ENCODE measurements around the gene DDB1. TPM values are rescaled to one million over a fixed set of nuclear protein-coding genes. Genes with fewer than 3 reads are reported as not detected.

Gene DDB1
- total and polyA plus RNA-seq, 2 of the 13 experiments (the other 11 are each of a cell fraction or from before 2014, with no cell fraction given) = 217 to 266 TPM

GRCh38 chr11:61361741-61362541 lies 29.0 kb upstream of the DDB1 start, which contains the start of the genes CYB561A3 and TMEM138 (continued):
- TF ChIP-seq SNAPC4 (CRISPR knock-in tag; IDR thresholded peaks at IDR 0.05) (peak; percentile 81), HNRNPLL (IDR thresholded peaks at IDR 0.05; ENCODE audit: low read depth, low read length, poor library complexity, severe bottlenecking) (peak; percentile 84), YEATS2 (CRISPR knock-in tag; IDR thresholded peaks at IDR 0.05; ENCODE audit: borderline replicate concordance) (peak; percentile 90), ZMYM2 (CRISPR knock-in tag; IDR thresholded peaks at IDR 0.05) (no peak), BRCA1 (CRISPR knock-in tag; IDR thresholded peaks at IDR 0.05) (no peak), TMF1 (CRISPR knock-in tag; IDR thresholded peaks at IDR 0.05; ENCODE audit: low read depth) (no peak), ZC3H4 (CRISPR knock-in tag; IDR thresholded peaks at IDR 0.05; ENCODE audit: borderline replicate concordance) (no peak), EZH2 (conservative IDR thresholded peaks at IDR 0.05; ENCODE audit: low read depth, low read length) (no peak), ATF7-NPFF (CRISPR knock-in tag; IDR thresholded peaks at IDR 0.05; ENCODE audit: low read depth) (peak; percentile 84), PPARG (CRISPR knock-in tag; conservative IDR thresholded peaks at IDR 0.05) (peak; percentile 48; the same call in 1 of the 2 replicates), ESRRA (CRISPR knock-in tag; IDR thresholded peaks at IDR 0.05; ENCODE audit: low read depth) (no peak), ATAD3A (CRISPR knock-in tag; IDR thresholded peaks at IDR 0.05) (no peak), ZSCAN29 (CRISPR knock-in tag; conservative IDR thresholded peaks at IDR 0.05) (0 out of 2 replicates have a peak, but pooled peaks have one; percentile 75), KLF16 (CRISPR knock-in tag; IDR thresholded peaks at IDR 0.05) (peak in 1 of 2 experiments; percentile 75; a peak in 2 of 4 replicates), PBX3 (CRISPR knock-in tag; IDR thresholded peaks at IDR 0.05; ENCODE audit: borderline replicate concordance) (no peak), ZNF615 (CRISPR knock-in tag; IDR thresholded peaks at IDR 0.05; ENCODE audit: borderline replicate concordance) (no peak), JARID2 (CRISPR knock-in tag; IDR thresholded peaks at IDR 0.05; ENCODE audit: insufficient replicate concordance) (no peak), ZNF709 (CRISPR knock-in tag; IDR thresholded peaks at IDR 0.05) (peak; percentile 89), TFDP2 (CRISPR knock-in tag; IDR thresholded peaks at IDR 0.05) (peak; percentile 96), SAP130 (CRISPR knock-in tag; IDR thresholded peaks at IDR 0.05; ENCODE audit: low read depth) (peak; percentile 95), PITX1 (CRISPR knock-in tag; IDR thresholded peaks at IDR 0.05) (peak; percentile 76; the same call in 1 of the 2 replicates), GTF2F1 (IDR thresholded peaks at IDR 0.05; ENCODE audit: low read length) (no peak), ZNF101 (CRISPR knock-in tag; IDR thresholded peaks at IDR 0.05; ENCODE audit: borderline replicate concordance, low read depth) (0 out of 2 replicates have a peak, but pooled peaks have one; percentile 60)
